Astrocyte (in vitro differentiated cells and primary cell): ENCODE measurements around the gene LRIG1. TPM values are rescaled to one million over a fixed set of nuclear protein-coding genes. Genes with fewer than 3 reads are reported as not detected.

Experiments
- DNase-seq: peaks from one replicate; pipeline ENCODE4 v3.0.0-alpha.2; 2010; ENCODE audit warnings: low read depth
- FAIRE-seq: peaks from 2 replicates; lab custom pipeline; 2011; peaks lifted over from hg19 to GRCh38; lab: Jason Lieb, UNC
- H2AFZ ChIP-seq: 2 replicates; pipeline ENCODE4 v1.6.0; 2012; ENCODE audit warnings: low read depth, low read length, inconsistent platforms
- H3K27ac ChIP-seq: 2 replicates; pipeline ENCODE4 v1.5.1; 2011; ENCODE audit warnings: low read depth, low read length, inconsistent platforms
- H3K27me3 ChIP-seq: 2 replicates; pipeline ENCODE4 v1.6.0; 2011; ENCODE audit warnings: low read length, inconsistent platforms; ENCODE audit not compliant: insufficient read depth
- H3K36me3 ChIP-seq: 2 replicates; pipeline ENCODE4 v1.5.1; 2011; ENCODE audit warnings: low read length, inconsistent platforms; ENCODE audit not compliant: insufficient read depth
- H3K4me1 ChIP-seq: 2 replicates; pipeline ENCODE4 v1.5.1; 2011; ENCODE audit warnings: low read length, inconsistent platforms; ENCODE audit not compliant: insufficient read depth
- H3K4me2 ChIP-seq: 2 replicates; pipeline ENCODE4 v1.6.0; 2012; ENCODE audit warnings: low read length, inconsistent platforms
- H3K4me3 ChIP-seq: 2 replicates; pipeline ENCODE4 v1.5.1; 2011; ENCODE audit warnings: low read depth, mild to moderate bottlenecking, low read length, inconsistent platforms; ENCODE audit not compliant: insufficient read depth
- H3K79me2 ChIP-seq: 2 replicates; pipeline ENCODE4 v1.6.0; 2012; ENCODE audit warnings: mild to moderate bottlenecking, low read length, inconsistent platforms; ENCODE audit not compliant: insufficient read depth
- H3K9ac ChIP-seq: 2 replicates; pipeline ENCODE4 v1.6.0; 2012; ENCODE audit warnings: mild to moderate bottlenecking, low read length, inconsistent platforms
- H3K9me3 ChIP-seq: 2 replicates; pipeline ENCODE4 v1.5.1; 2012; ENCODE audit warnings: low read depth, mild to moderate bottlenecking, low read length, inconsistent platforms; ENCODE audit not compliant: insufficient read depth
- H4K20me1 ChIP-seq: 2 replicates; pipeline ENCODE4 v1.6.0; 2012; ENCODE audit warnings: low read length, inconsistent platforms; ENCODE audit not compliant: insufficient read depth
- H3K27ac Mint-ChIP-seq: one replicate; pipeline ENCODE4 v1.8.0; 2021; ENCODE audit warnings: mild to moderate bottlenecking, mixed read lengths; ENCODE audit not compliant: unreplicated experiment
- H3K27me3 Mint-ChIP-seq: one replicate; pipeline ENCODE4 v1.8.0; 2021; ENCODE audit warnings: low read depth, mixed read lengths; ENCODE audit not compliant: unreplicated experiment
- H3K36me3 Mint-ChIP-seq: one replicate; pipeline ENCODE4 v1.8.0; 2021; ENCODE audit warnings: low read depth, mixed read lengths; ENCODE audit not compliant: unreplicated experiment
- H3K4me1 Mint-ChIP-seq: one replicate; pipeline ENCODE4 v1.8.0; 2021; ENCODE audit warnings: low read depth, mixed read lengths; ENCODE audit not compliant: unreplicated experiment
- H3K4me3 Mint-ChIP-seq: one replicate; pipeline ENCODE4 v1.8.0; 2021; ENCODE audit warnings: mild to moderate bottlenecking, moderate library complexity, mixed read lengths; ENCODE audit not compliant: unreplicated experiment
- H3K9me3 Mint-ChIP-seq: one replicate; pipeline ENCODE4 v1.8.0; 2021; ENCODE audit warnings: mild to moderate bottlenecking, mixed read lengths; ENCODE audit not compliant: unreplicated experiment
- EZH2 ChIP-seq: IDR thresholded peaks from 2 replicates; pipeline ENCODE4 v1.6.1; 2012; ENCODE audit warnings: mild to moderate bottlenecking, low read length, inconsistent platforms; ENCODE audit not compliant: insufficient read depth
- total RNA-seq: library from RNA; stranded (reverse); gene quantifications from 2 replicates; pipeline ENCODE4 v1.2.1, GENCODE V29; 2021
- TF ChIP-seq, protein P1 (sequence below): IDR thresholded peaks from 2 replicates; pipeline ENCODE4 v1.5.1; 2011; ENCODE audit warnings: low read depth, mild to moderate bottlenecking, inconsistent platforms, low read length, moderate library complexity; ENCODE audit not compliant: insufficient read depth

Gene LRIG1
- total RNA-seq, 1 donor from 2014 or later = 39.7 TPM

DNA sequence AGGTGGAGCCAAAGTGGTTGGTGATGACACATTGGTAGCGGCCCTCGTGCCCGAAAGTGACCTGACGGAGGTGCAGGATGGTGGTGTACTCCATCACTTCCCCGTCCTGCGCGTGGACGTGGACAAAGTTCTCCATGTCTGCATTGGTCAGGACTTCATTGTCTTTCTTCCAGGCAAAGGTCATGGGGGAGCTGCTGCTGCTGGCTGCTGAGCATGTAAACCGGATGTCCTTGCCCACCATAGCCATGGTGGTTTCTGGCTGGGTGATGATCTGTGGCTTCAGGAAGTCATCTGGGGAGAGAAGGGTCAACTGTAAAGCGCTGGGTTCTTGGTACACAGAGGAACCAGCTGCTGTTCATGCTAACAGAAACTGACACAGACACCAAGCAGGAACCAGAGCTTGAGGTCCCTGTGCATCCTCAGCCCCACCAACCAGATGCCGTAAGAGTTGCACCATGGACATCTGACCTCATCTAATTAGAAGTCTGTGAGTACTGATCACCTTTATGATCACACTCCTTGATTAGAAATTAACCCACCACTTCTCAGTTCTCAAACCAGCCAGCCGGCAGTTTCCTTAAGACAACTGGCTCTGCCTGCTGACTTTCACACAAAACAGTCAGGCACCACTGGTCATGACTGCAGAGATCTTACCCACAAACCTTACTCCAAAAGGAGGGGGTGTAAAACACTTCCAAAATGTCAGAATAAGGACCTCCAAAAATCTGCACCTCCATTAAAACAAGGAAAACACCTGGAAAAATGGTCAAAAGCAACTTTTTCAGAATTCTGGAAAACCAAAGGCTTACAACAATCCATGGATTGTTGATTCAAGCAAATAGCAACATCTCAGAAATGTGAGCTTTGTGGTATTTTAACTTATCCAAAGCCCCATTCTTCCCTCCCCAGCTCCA, 114.6 kb downstream of the LRIG1 start:
- Mint-ChIP-seq H3K27ac (no peak overlapping the region), H3K4me1 (peaks cover 2% of the 10 kb centered on the region), H3K36me3 (peaks cover 43% of the 10 kb centered on the region), H3K27me3 (no peaks in the 10 kb centered on the region), H3K4me3 (no peak overlapping the region), H3K9me3 (peaks cover 9% of the 10 kb centered on the region)
- DNase-seq (no peak), FAIRE-seq (no peak)
- Histone ChIP-seq H3K79me2 (no peaks in the 10 kb centered on the region), H3K9ac (no peak overlapping the region), H3K4me1 (no peaks in the 10 kb centered on the region), H3K9me3 (peaks cover 4% of the 10 kb centered on the region), H4K20me1 (no peaks in the 10 kb centered on the region), H2AFZ (no peak overlapping the region), H3K4me3 (no peak overlapping the region), H3K36me3 (peaks cover 25% of the 10 kb centered on the region), H3K27me3 (no peaks in the 10 kb centered on the region), H3K4me2 (no peak overlapping the region), H3K27ac (no peak overlapping the region)
- TF ChIP-seq, protein P1, sequence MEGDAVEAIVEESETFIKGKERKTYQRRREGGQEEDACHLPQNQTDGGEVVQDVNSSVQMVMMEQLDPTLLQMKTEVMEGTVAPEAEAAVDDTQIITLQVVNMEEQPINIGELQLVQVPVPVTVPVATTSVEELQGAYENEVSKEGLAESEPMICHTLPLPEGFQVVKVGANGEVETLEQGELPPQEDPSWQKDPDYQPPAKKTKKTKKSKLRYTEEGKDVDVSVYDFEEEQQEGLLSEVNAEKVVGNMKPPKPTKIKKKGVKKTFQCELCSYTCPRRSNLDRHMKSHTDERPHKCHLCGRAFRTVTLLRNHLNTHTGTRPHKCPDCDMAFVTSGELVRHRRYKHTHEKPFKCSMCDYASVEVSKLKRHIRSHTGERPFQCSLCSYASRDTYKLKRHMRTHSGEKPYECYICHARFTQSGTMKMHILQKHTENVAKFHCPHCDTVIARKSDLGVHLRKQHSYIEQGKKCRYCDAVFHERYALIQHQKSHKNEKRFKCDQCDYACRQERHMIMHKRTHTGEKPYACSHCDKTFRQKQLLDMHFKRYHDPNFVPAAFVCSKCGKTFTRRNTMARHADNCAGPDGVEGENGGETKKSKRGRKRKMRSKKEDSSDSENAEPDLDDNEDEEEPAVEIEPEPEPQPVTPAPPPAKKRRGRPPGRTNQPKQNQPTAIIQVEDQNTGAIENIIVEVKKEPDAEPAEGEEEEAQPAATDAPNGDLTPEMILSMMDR = no peak
- no peak for TF ChIP-seq EZH2

DNA sequence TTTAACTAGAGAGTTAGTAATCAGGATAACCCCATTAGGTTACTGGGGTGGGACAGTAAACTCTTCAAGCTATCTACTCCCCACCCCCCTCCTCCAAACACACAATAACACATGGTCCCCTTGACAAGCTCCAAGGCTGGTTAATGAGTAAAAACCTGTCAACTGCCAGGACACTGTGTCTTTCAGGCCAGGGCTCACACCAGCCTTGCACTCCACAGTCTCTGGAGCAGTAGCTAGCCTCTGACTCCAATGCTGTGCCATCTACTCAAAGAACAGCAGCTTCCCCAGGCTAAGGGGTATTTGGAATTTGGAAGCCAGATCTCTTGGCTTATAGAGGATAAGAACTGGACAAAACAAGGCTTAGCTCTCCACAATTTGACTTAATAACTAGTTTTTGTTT, 115.8 kb downstream of the LRIG1 start:
- H3K4me3 ChIP-seq = no peak overlapping the region
- H3K79me2 ChIP-seq = no peaks in the 10 kb centered on the region
- H3K9ac ChIP-seq = no peak overlapping the region
- H2AFZ ChIP-seq = no peak overlapping the region
- H3K36me3 ChIP-seq = peaks cover 27% of the 10 kb centered on the region
- Mint-ChIP-seq H3K4me1 (peaks cover 2% of the 10 kb centered on the region), H3K36me3 (peaks cover 47% of the 10 kb centered on the region), H3K4me3 (no peak overlapping the region), H3K27me3 (no peaks in the 10 kb centered on the region), H3K9me3 (peaks cover 9% of the 10 kb centered on the region), H3K27ac (no peak overlapping the region)
- no peak for FAIRE-seq
- DNase-seq = no peak
- H3K27me3 ChIP-seq = no peaks in the 10 kb centered on the region
- H3K27ac ChIP-seq = no peak overlapping the region
- H3K9me3 ChIP-seq = peaks cover 4% of the 10 kb centered on the region
- H4K20me1 ChIP-seq = no peaks in the 10 kb centered on the region
- no peak for TF ChIP-seq EZH2
- TF ChIP-seq, protein P1 = no peak
- no peak overlapping the region for H3K4me2 ChIP-seq
- no peaks in the 10 kb centered on the region for H3K4me1 ChIP-seq
